DND-41 (cell line): ENCODE data around the gene PRXL2A.

Experiments
- EZH2 ChIP-seq: IDR thresholded peaks from 3 replicates; pipeline ENCODE4 v1.6.1; 2012; ENCODE audit warnings: borderline replicate concordance, low read depth, mild to moderate bottlenecking, moderate library complexity, low read length, inconsistent platforms; ENCODE audit not compliant: severe bottlenecking
- TF ChIP-seq, protein P1 (sequence below): IDR thresholded peaks from 2 replicates; pipeline ENCODE4 v1.5.1; 2012; ENCODE audit warnings: borderline replicate concordance, low read length, moderate library complexity, mild to moderate bottlenecking; ENCODE audit not compliant: poor library complexity, severe bottlenecking; ENCODE audit errors: extremely low read depth

DNA sequence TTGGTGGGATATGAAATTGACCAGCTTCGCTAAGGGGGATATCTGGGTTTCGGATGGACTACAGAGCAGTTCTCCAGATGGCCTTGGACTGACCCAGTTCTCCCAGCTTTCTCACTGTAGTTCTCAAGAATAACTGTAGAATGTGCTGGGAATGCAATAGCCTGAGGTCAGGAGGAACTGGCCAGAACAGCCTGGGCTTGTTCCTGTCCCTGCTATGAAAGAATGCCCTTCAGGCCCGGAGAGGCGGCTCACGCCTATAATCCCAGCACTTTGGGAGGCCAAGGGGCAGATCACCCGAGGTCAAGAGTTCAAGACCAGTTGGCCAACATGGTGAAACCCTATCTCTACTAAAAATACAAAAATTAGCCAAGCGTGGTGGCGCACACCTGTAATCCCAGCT, 33.5 kb downstream of the PRXL2A start:
- TF ChIP-seq, protein P1, sequence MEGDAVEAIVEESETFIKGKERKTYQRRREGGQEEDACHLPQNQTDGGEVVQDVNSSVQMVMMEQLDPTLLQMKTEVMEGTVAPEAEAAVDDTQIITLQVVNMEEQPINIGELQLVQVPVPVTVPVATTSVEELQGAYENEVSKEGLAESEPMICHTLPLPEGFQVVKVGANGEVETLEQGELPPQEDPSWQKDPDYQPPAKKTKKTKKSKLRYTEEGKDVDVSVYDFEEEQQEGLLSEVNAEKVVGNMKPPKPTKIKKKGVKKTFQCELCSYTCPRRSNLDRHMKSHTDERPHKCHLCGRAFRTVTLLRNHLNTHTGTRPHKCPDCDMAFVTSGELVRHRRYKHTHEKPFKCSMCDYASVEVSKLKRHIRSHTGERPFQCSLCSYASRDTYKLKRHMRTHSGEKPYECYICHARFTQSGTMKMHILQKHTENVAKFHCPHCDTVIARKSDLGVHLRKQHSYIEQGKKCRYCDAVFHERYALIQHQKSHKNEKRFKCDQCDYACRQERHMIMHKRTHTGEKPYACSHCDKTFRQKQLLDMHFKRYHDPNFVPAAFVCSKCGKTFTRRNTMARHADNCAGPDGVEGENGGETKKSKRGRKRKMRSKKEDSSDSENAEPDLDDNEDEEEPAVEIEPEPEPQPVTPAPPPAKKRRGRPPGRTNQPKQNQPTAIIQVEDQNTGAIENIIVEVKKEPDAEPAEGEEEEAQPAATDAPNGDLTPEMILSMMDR = no peak
- TF ChIP-seq EZH2 = no peak
